Retinal pigment epithelial cell (primary cell): ENCODE results near the gene ITGA8.

Source experiments
- DNase-seq: peaks from one replicate; pipeline ENCODE4 v3.0.0-alpha.2; 2010; ENCODE audit warnings: low read depth
- H3K4me3 ChIP-seq: 2 replicates; pipeline ENCODE4 v1.5.1; 2011; ENCODE audit warnings: mild to moderate bottlenecking, low read length, control low read depth, moderate library complexity
- TF ChIP-seq, protein P1 (sequence below): conservative IDR thresholded peaks from 2 replicates; pipeline ENCODE4 v1.5.1; 2011; ENCODE audit warnings: low read depth, low read length, control low read depth, inconsistent platforms

Gene ITGA8

DNA sequence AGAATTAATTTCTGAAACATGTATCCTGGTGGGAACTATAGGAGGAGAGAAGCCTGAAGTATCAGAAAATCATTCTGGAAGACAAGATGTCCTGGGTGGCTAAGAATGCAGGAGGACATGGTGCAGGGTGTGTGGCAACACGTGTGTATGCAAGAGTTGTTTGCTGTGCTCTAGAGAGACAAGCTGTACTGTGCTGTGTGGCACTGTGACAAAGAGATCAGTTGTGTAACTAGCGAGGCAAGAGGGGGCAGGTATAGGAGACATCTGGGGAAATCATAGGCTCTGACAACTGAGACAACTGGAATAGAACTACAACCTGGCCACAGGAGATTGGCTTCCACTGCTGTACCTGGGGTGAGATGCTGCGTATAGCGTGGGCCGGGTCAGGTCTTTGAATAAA lies 9.3 kb downstream of the ITGA8 start:
- TF ChIP-seq, protein P1, sequence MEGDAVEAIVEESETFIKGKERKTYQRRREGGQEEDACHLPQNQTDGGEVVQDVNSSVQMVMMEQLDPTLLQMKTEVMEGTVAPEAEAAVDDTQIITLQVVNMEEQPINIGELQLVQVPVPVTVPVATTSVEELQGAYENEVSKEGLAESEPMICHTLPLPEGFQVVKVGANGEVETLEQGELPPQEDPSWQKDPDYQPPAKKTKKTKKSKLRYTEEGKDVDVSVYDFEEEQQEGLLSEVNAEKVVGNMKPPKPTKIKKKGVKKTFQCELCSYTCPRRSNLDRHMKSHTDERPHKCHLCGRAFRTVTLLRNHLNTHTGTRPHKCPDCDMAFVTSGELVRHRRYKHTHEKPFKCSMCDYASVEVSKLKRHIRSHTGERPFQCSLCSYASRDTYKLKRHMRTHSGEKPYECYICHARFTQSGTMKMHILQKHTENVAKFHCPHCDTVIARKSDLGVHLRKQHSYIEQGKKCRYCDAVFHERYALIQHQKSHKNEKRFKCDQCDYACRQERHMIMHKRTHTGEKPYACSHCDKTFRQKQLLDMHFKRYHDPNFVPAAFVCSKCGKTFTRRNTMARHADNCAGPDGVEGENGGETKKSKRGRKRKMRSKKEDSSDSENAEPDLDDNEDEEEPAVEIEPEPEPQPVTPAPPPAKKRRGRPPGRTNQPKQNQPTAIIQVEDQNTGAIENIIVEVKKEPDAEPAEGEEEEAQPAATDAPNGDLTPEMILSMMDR, result no peak
- no peak for DNase-seq

GRCh38 chr10:15705298-15705697 lies 14.4 kb downstream of the ITGA8 start:
- H3K4me3 ChIP-seq, result no peak overlapping the region
- DNase-seq, result no peak
- TF ChIP-seq, protein P1, result no peak

More for the DNA sequence above, 9.3 kb downstream of the ITGA8 start:
- no peak overlapping the region for H3K4me3 ChIP-seq

- TF ChIP-seq, protein P1, result no peak
- no peak overlapping the region for H3K4me3 ChIP-seq
- no peak for DNase-seq
Observed at GRCh38 chr10:15704581-15704968, 15.1 kb downstream of the ITGA8 start.

DNA sequence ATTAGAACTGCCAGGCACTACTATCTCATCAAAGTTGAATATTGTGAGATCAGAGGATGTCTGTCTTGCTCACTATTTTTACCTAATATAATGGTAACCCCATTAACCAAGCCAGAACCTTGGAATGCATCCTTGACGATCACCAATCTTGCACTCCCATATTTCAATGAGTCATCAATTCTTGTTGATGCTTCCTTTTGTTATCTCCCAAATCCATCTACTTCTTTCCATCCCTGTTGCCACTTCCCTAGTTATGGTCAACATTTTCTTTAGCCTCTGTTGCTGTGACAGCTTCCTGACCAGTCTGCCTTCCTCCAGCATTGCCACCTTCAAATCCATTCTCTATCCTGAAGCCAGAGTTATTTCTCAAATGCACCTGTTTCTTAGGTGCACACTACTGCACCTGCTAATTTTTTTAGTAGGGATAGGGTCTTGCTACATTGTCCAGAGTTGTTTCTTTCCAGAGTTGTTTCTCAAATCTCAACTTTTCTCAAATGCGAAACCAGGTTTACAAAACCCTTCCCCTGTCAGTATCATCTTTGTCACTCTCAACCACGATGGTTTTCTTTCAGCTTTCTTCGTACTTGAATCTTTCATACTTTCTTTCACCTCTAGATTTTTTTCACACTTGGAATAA lies 15.7 kb downstream of the ITGA8 start:
- DNase-seq, result no peak
- TF ChIP-seq, protein P1, result no peak
- H3K4me3 ChIP-seq, result no peak overlapping the region

- no peak for DNase-seq
- TF ChIP-seq, protein P1, result no peak
- no peak overlapping the region for H3K4me3 ChIP-seq
Observed at GRCh38 chr10:15703151-15703880, 16.4 kb downstream of the ITGA8 start.

GRCh38 chr10:15700078-15700674 lies 19.5 kb downstream of the ITGA8 start:
- no peak overlapping the region for H3K4me3 ChIP-seq
- no peak for DNase-seq
- TF ChIP-seq, protein P1, result no peak

- TF ChIP-seq, protein P1, result no peak
- DNase-seq, result no peak
- H3K4me3 ChIP-seq, result no peak overlapping the region
Observed at GRCh38 chr10:15695852-15696251, 23.9 kb downstream of the ITGA8 start.
